NB4 (cell line): Measurements from ENCODE around the gene CDKAL1.

Experiments used
- POLR2A ChIP-seq: IDR thresholded peaks from 2 replicates; pipeline ENCODE4 v1.6.1; 2011; ENCODE audit warnings: mild to moderate bottlenecking; ENCODE audit not compliant: insufficient read length; ENCODE audit errors: extremely low read depth
- TF ChIP-seq, protein P1 (sequence below): IDR thresholded peaks from one replicate; pipeline ENCODE4 v1.5.1; 2012; ENCODE audit warnings: low read depth, low read length

DNA sequence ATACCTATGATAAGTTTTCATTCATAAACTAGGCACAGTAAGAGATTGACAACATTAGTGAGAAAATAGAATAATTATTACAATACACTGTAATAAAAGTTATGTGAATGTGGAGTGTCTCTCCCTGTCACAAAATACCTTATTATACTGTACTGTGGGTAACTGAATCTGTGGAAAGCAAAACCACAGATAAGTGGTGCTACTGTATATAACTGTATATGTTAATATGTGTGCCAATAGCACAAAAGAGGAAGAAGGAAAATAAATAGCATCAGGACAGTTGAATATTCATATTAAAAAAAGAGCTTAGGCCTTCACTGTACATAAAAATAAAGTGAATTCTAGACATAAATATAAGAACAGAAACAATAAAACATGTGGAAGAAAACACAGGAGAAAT, 243.5 kb downstream of the CDKAL1 start:
- TF ChIP-seq, protein P1, sequence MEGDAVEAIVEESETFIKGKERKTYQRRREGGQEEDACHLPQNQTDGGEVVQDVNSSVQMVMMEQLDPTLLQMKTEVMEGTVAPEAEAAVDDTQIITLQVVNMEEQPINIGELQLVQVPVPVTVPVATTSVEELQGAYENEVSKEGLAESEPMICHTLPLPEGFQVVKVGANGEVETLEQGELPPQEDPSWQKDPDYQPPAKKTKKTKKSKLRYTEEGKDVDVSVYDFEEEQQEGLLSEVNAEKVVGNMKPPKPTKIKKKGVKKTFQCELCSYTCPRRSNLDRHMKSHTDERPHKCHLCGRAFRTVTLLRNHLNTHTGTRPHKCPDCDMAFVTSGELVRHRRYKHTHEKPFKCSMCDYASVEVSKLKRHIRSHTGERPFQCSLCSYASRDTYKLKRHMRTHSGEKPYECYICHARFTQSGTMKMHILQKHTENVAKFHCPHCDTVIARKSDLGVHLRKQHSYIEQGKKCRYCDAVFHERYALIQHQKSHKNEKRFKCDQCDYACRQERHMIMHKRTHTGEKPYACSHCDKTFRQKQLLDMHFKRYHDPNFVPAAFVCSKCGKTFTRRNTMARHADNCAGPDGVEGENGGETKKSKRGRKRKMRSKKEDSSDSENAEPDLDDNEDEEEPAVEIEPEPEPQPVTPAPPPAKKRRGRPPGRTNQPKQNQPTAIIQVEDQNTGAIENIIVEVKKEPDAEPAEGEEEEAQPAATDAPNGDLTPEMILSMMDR, result no peak
- TF ChIP-seq POLR2A, result no peak
